Heart right ventricle (tissue), 16 donors: ENCODE results near the gene GSE1. TPM values are rescaled to one million over a fixed set of nuclear protein-coding genes. Genes with fewer than 3 reads are reported as not detected.

Source experiments
- ATAC-seq, 8 donors: fragments of 200-7000 bp; cut with Tn5 transposase; one replicate each; pipeline ENCODE4 v1.9.1; 2020; ENCODE audit warnings: mild to moderate bottlenecking in 8 of 8, moderate library complexity in 8 of 8, moderate number of reproducible peaks in 1 of 8
- DNase-seq, 2 donors: peaks; one replicate each; pipeline ENCODE4 v3.0.0-alpha.2; 2020
- H3K27ac ChIP-seq, 10 donors: fragments of 200-600 bp; sonication (generic) in 2 of 10; one replicate each; pipeline versions ENCODE4 v1.5.0 to v1.8.0; 2020 to 2022; ENCODE audit warnings: mild to moderate bottlenecking in 3 of 10
- H3K27me3 ChIP-seq, 7 donors: fragments of 200-600 bp; one replicate each; pipeline ENCODE4 v1.8.0; 2021 to 2022; ENCODE audit warnings: mild to moderate bottlenecking in 2 of 7
- H3K36me3 ChIP-seq, 9 donors: fragments of 200-600 bp; sonication (generic) in 1 of 9; one replicate each; pipeline versions ENCODE4 v1.5.0 to v1.8.0; 2020 to 2022; ENCODE audit warnings: mild to moderate bottlenecking in 2 of 9
- H3K4me1 ChIP-seq, 9 donors: fragments of 200-600 bp; sonication (generic) in 1 of 9; one replicate each; pipeline versions ENCODE4 v1.5.0 to v1.8.0; 2020 to 2022; ENCODE audit warnings: mild to moderate bottlenecking in 4 of 9
- H3K4me3 ChIP-seq, 10 donors: fragments of 200-600 bp; sonication (generic) in 2 of 10; one replicate each; pipeline versions ENCODE4 v1.5.0 to v1.8.0; 2020 to 2022; ENCODE audit warnings: mild to moderate bottlenecking in 7 of 10, moderate library complexity in 2 of 10
- H3K9me3 ChIP-seq, 11 donors: fragments of 200-600 bp in 10 of 11; sonication (generic) in 2 of 11; one replicate each; pipeline versions ENCODE4 v1.5.0 to v1.8.0; 2013 to 2022; ENCODE audit warnings: mild to moderate bottlenecking in 2 of 11, control low read depth in 1 of 11, moderate library complexity in 1 of 11
- CTCF ChIP-seq, 9 donors: fragments of 200-600 bp; sonication (generic) in 2 of 9; IDR thresholded peaks; one replicate each; pipeline versions ENCODE4 v1.5.0 to v1.8.0; 2021 to 2022; ENCODE audit warnings: antibody characterized with exemption in 9 of 9, mild to moderate bottlenecking in 5 of 9, moderate library complexity in 1 of 9
- WGBS, 2 donors: extraction: QIAGEN DNeasy Blood & Tissue Kit; methylation state at CpG; one replicate each; pipeline ENCODE4 v1.1.7; 2013; ENCODE audit warnings: inconsistent platforms in 1 of 2; 5-methylcytosine and 5-hydroxymethylcytosine counted together
- intact Hi-C, 10 donors: fragments of 100-400 bp; cut with DNase I; formaldehyde crosslinking; loops; one replicate each; pipeline versions ENCODE4 v1.11.1 to v1.14.2; 2022
- polyA plus RNA-seq, 2 donors: library from polyadenylated mRNA; stranded (reverse); fragments of 200-250 nt; gene quantifications; one replicate each; pipeline ENCODE4 v1.2.3, GENCODE V29; 2013
- total RNA-seq, 10 donors: library from RNA; stranded (reverse); fragmentation: NEBNext Ultra II Directional in 3 of 10; extraction: Animal tissue kit (Norgen Biotek cat#: 25700) in 3 of 10; gene quantifications; one replicate each; pipeline versions ENCODE4 v1.2.1 to v1.2.4, GENCODE V29; 2021 to 2023
- donor health status: Arrhythmogenic right ventricular cardiomyopathy.
- donor health status: ischemic (EF 13 %, LVEDD 7.1; RV severe dilation, severe dysfunction).
- donor health status: healthy with polysubstance abuse.
- donor health status: DM: no; HTN: yes; CAD: no.
- donor health status: DM: no; HTN: no; CAD: no.
- donor health status: ischemic (EF 25% LVEDD 6.9; RV normal size, moderate dysfunction).
- donor health status: ischemic (EF 25% LVEDD 5.7; RV mildly dilated, moderate dysfunction).
- donor health status: healthy.
- donor health status: DM: yes; HTN: yes; CAD: no.
- donor health status: Ischemic cardiomyopathy.
- donor health status: ischemic (EF 35%, LVEDD 5.7; RV mildly dilated, moderate dysfunction).
- donor health status: nonischemic (EF 11% LVEDD 7.7; RV severe dilation, severe dysfunction).
- donor health status: DM: yes; HTN: yes; CAD: no.
- donor health status: PGD.
- donor health status: ischemic (EF 29% LVEDD 5.4; RV normal size, mild dysfunction).
- donor health status: nonischemic (EF 23%, LVEDD 6.1; RV moderate dilation, normal function).

Gene GSE1
- total and polyA plus RNA-seq, 12 donors, result 15.6 to 53.2 (median 32.6) TPM

GRCh38 chr16:85698459-85698891, 85.4 kb downstream of the GSE1 start:
- intact Hi-C loops, result no loop called here
- no peaks in the 10 kb centered on the region for H3K9me3 ChIP-seq
- H3K27ac ChIP-seq, result no peak overlapping the region
- peak in 1 of 8 donors; percentile 6 for ATAC-seq
- 91 to 97% methylated on average over 7 of the region's 7 CpGs for WGBS, 2 donors
- DNase-seq, result no peak
- peaks cover 0 to 42% (median 29%) of the 10 kb centered on the region in 7 donors for H3K27me3 ChIP-seq
- no peak for TF ChIP-seq CTCF (IDR thresholded peaks at IDR 0.05)
- H3K36me3 ChIP-seq, result no peaks in the 10 kb centered on the region
- peaks cover 0 to 4% (median 0%) of the 10 kb centered on the region in 9 donors for H3K4me1 ChIP-seq
- no peak overlapping the region for H3K4me3 ChIP-seq

DNA sequence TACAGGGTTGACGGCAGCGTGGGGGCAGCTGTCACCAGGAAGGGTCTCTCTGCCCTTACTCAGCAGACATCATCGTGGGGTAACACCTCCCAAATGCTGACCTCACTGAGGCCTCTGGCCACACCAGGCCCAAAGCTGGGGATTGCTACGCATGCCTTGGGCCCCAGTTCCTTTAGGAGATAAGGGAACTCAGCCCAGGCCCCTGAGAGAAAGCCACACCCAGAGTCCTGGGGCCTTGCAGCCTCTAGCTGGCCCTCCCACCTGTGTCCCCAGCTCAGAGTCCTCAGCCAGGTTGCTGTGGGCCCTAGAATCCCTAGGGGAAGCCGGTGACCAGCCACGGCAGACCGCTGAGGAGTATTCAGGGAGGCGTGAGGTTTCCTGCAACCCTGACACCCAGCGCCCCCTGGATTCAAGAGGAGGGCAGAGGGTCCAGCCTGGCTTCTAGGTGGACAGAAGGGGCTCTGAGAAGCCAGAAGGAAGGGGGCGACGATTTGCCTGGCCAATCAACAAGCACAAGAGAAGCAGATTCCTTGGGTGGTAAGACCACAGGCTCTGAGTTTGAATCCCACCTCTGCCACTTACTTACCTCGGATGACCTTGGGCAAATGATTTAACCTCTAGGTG, 85.9 kb downstream of the GSE1 start:
- Histone ChIP-seq H3K4me3 (no peak overlapping the region), H3K9me3 (no peaks in the 10 kb centered on the region), H3K4me1 (peaks cover 0 to 4% (median 0%) of the 10 kb centered on the region in 9 donors), H3K27me3 (peaks cover 0 to 42% (median 29%) of the 10 kb centered on the region in 7 donors), H3K27ac (no peak overlapping the region), H3K36me3 (no peaks in the 10 kb centered on the region)
- DNase-seq, result no peak
- intact Hi-C loops, result no loop called here
- ATAC-seq, result peak in 2 of 8 donors; percentile 8 to 28
- no peak for TF ChIP-seq CTCF (IDR thresholded peaks at IDR 0.05)
- WGBS, 2 donors, result 73 to 77% methylated on average over 12 of the region's 12 CpGs

DNA sequence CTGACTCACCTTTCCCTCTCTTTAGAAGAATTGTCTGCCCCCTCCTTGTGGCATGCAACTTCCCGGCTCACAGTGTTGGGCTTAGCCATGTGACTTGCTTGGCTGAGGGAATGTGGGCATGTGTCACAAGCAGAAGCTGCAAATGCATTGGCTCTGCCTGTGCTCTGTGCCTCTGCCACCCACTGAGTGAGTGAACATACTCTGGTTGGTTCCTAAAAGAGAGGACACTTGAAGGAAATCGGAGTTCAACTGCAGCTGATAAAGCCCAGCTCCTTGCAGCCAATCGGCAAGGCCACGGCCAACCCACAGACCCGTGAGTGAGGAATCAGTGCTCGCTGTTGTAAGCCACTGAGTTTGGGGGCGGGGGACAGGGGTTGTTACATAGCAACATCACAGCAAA, 86.5 kb downstream of the GSE1 start:
- peaks cover 0 to 39% (median 29%) of the 10 kb centered on the region in 7 donors for H3K27me3 ChIP-seq
- DNase-seq (no peak), ATAC-seq (peak; percentile 46 to 90 (median 82))
- 25 to 32% methylated on average over 7 of the region's 7 CpGs for WGBS, 2 donors
- intact Hi-C loops, result no loop called here
- no peaks in the 10 kb centered on the region for H3K9me3 ChIP-seq
- H3K27ac ChIP-seq, result no peak overlapping the region
- no peak for TF ChIP-seq CTCF (IDR thresholded peaks at IDR 0.05)
- H3K4me1 ChIP-seq, result peaks cover 0 to 4% (median 0%) of the 10 kb centered on the region in 9 donors
- H3K4me3 ChIP-seq, result no peak overlapping the region
- no peaks in the 10 kb centered on the region for H3K36me3 ChIP-seq

- 84 to 90% methylated on average over 10 to 11 of the region's 11 CpGs for WGBS, 2 donors
- Histone ChIP-seq H3K27ac (no peak overlapping the region), H3K36me3 (no peaks in the 10 kb centered on the region), H3K4me3 (no peak overlapping the region), H3K4me1 (peaks cover 0 to 4% (median 0%) of the 10 kb centered on the region in 9 donors), H3K9me3 (no peaks in the 10 kb centered on the region), H3K27me3 (peaks cover 0 to 2% (median 0%) of the 10 kb centered on the region in 7 donors)
- no peak for TF ChIP-seq CTCF (IDR thresholded peaks at IDR 0.05)
- intact Hi-C loops, result no loop called here
- DNase-seq (no peak), ATAC-seq (no peak)
These were observed 90.9 kb downstream of the GSE1 start for GRCh38 chr16:85704011-85704410.
